H1 (cell line): ENCODE data around the gene CCDC33.

Source experiments
- BRCA1 ChIP-seq: IDR thresholded peaks from 2 replicates; pipeline ENCODE4 v1.6.1; 2012; ENCODE audit warnings: low read depth, low read length, improper control_type of control experiment
- CREB1 ChIP-seq: IDR thresholded peaks from 2 replicates; pipeline ENCODE4 v1.6.1; 2012; ENCODE audit warnings: inconsistent platforms
- EZH2 ChIP-seq: fragments of 200-600 bp; sonication (generic); IDR thresholded peaks from 2 replicates; pipeline ENCODE4 v1.7.1; 2012; ENCODE audit warnings: low read depth, mild to moderate bottlenecking, moderate library complexity, low read length, inconsistent platforms; ENCODE audit not compliant: severe bottlenecking
- FOSL1 ChIP-seq: IDR thresholded peaks from 2 replicates; pipeline ENCODE4 v1.6.1; 2011; ENCODE audit warnings: mild to moderate bottlenecking, low read depth, low read length, moderate library complexity; ENCODE audit not compliant: insufficient read depth
- GABPA ChIP-seq: IDR thresholded peaks from 2 replicates; pipeline ENCODE4 v1.6.1; 2011; ENCODE audit warnings: mild to moderate bottlenecking, low read length, moderate library complexity, borderline replicate concordance; ENCODE audit not compliant: insufficient read depth
- KDM1A ChIP-seq: fragments of 200-600, 300-600 bp; sonication (generic); IDR thresholded peaks from 2 replicates; pipeline ENCODE4 v1.7.1; 2016; ENCODE audit warnings: mild to moderate bottlenecking, low read length, borderline replicate concordance
- KDM4A ChIP-seq: IDR thresholded peaks from one replicate; pipeline ENCODE4 v1.7.1; 2012; ENCODE audit warnings: low read depth, mild to moderate bottlenecking, moderate library complexity, low read length, inconsistent platforms; ENCODE audit not compliant: severe bottlenecking
- MAX ChIP-seq: IDR thresholded peaks from 2 replicates; pipeline ENCODE4 v1.6.1; 2012; ENCODE audit warnings: inconsistent platforms
- POLR2A ChIP-seq, 2 experiments: IDR thresholded peaks; 1 replicate in 1 of 2; 2 replicates in 1 of 2; pipeline ENCODE4 v1.6.1; 2011; ENCODE audit warnings: low read depth in 2 of 2, low read length in 2 of 2, mild to moderate bottlenecking in 2 of 2; ENCODE audit errors: control extremely low read depth in 1 of 2
- RBBP5 ChIP-seq: IDR thresholded peaks from 2 replicates; pipeline ENCODE4 v1.7.1; 2012; ENCODE audit warnings: low read depth, mild to moderate bottlenecking, inconsistent platforms, low read length, moderate library complexity, borderline replicate concordance
- RFX5 ChIP-seq: IDR thresholded peaks from 2 replicates; pipeline ENCODE4 v1.6.1; 2011; ENCODE audit warnings: low read depth, low read length, improper control_type of control experiment, borderline replicate concordance
- TEAD4 ChIP-seq: IDR thresholded peaks from 2 replicates; pipeline ENCODE4 v1.6.1; 2012; ENCODE audit warnings: low read depth, low read length, inconsistent platforms, mixed read lengths
- TF ChIP-seq, protein P1 (sequence below), 3 experiments: IDR thresholded peaks; 1 replicate in 2 of 3; 2 replicates in 1 of 3; pipeline versions ENCODE4 v1.5.1 to v1.6.1; 2011; ENCODE audit warnings: low read length in 3 of 3, mild to moderate bottlenecking in 3 of 3, inconsistent platforms in 2 of 3, low read depth in 1 of 3, moderate library complexity in 1 of 3; ENCODE audit not compliant: insufficient read depth in 1 of 3; ENCODE audit errors: control extremely low read depth in 1 of 3
- TF ChIP-seq, protein P2 (sequence below): IDR thresholded peaks from 2 replicates; pipeline ENCODE4 v1.6.1; 2011; ENCODE audit warnings: low read length, improper control_type of control experiment

DNA sequence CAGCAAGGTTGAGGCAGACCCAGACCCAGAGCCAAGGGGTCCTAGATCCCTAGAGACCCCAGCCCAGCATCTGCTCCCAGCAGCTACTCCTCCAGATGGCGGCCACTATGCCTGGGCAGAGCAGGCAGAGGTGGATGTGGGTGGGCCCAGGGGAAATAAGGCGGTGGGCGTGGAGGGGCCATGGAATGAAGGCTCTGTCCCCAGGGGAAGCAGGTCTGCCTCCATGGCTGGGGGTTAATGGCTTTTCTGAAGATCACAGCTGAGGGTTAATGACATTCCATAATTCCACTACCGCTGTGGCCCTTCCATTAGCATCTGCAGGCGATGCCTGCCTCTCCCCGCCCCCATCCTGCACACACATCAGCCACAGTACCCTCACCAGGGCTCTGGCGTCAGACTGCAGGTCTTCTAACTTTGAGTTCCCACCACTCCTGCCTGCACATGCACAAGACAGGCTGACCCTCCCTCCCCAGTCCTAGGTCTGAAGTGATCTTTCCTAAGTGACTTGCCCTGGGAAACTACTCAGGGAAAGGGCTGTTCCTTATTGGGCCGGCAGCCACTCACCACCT lies 41.2 kb downstream of the CCDC33 start:
- TF ChIP-seq, protein P1, sequence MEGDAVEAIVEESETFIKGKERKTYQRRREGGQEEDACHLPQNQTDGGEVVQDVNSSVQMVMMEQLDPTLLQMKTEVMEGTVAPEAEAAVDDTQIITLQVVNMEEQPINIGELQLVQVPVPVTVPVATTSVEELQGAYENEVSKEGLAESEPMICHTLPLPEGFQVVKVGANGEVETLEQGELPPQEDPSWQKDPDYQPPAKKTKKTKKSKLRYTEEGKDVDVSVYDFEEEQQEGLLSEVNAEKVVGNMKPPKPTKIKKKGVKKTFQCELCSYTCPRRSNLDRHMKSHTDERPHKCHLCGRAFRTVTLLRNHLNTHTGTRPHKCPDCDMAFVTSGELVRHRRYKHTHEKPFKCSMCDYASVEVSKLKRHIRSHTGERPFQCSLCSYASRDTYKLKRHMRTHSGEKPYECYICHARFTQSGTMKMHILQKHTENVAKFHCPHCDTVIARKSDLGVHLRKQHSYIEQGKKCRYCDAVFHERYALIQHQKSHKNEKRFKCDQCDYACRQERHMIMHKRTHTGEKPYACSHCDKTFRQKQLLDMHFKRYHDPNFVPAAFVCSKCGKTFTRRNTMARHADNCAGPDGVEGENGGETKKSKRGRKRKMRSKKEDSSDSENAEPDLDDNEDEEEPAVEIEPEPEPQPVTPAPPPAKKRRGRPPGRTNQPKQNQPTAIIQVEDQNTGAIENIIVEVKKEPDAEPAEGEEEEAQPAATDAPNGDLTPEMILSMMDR (IDR thresholded peaks at IDR 0.05; ENCODE audit: control extremely low read depth in 1 of 3, insufficient read depth in 1 of 3, low read depth in 1 of 3, low read length in 3 of 3), result no peak
- TF ChIP-seq MAX (no peak), FOSL1 (no peak), TEAD4 (no peak), GABPA (no peak), BRCA1 (no peak), RBBP5 (no peak), POLR2A (IDR thresholded peaks at IDR 0.05; ENCODE audit: control extremely low read depth in 1 of 2, low read depth in 2 of 2, low read length in 2 of 2) (no peak), KDM4A (no peak), RFX5 (no peak), KDM1A (no peak), EZH2 (no peak), CREB1 (no peak)
- TF ChIP-seq, protein P2, sequence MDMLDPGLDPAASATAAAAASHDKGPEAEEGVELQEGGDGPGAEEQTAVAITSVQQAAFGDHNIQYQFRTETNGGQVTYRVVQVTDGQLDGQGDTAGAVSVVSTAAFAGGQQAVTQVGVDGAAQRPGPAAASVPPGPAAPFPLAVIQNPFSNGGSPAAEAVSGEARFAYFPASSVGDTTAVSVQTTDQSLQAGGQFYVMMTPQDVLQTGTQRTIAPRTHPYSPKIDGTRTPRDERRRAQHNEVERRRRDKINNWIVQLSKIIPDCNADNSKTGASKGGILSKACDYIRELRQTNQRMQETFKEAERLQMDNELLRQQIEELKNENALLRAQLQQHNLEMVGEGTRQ, result no peak
